HUES6 (cell line): Measurements from ENCODE around the gene ZNF174.
A peak's percentile ranks its signal among the peaks of the same experiment; 100 is the strongest.

ENCODE experiments used
- H3K27ac ChIP-seq: 2 replicates; pipeline ENCODE4 v1.7.0; 2013; ENCODE audit warnings: low read depth, mild to moderate bottlenecking, low read length, inconsistent platforms
- H3K27me3 ChIP-seq: 2 replicates; pipeline ENCODE4 v1.6.1; 2013; ENCODE audit warnings: low read length; ENCODE audit not compliant: control insufficient read depth, insufficient read depth
- H3K36me3 ChIP-seq: 2 replicates; pipeline ENCODE4 v1.6.1; 2013; ENCODE audit warnings: low read length; ENCODE audit not compliant: control insufficient read depth, insufficient read depth
- H3K4me1 ChIP-seq: 2 replicates; pipeline ENCODE4 v1.6.1; 2013; ENCODE audit warnings: low read length; ENCODE audit not compliant: control insufficient read depth, insufficient read depth
- H3K4me3 ChIP-seq: 2 replicates; pipeline ENCODE4 v1.5.1; 2013; ENCODE audit warnings: low read depth, low read length
- H3K9ac ChIP-seq: one replicate; pipeline ENCODE4 v1.6.1; 2013; ENCODE audit warnings: mild to moderate bottlenecking, low read length
- H3K9me3 ChIP-seq: 2 replicates; pipeline ENCODE4 v1.6.1; 2013; ENCODE audit warnings: low read depth, low read length; ENCODE audit not compliant: control insufficient read depth, insufficient read depth

Gene ZNF174

DNA sequence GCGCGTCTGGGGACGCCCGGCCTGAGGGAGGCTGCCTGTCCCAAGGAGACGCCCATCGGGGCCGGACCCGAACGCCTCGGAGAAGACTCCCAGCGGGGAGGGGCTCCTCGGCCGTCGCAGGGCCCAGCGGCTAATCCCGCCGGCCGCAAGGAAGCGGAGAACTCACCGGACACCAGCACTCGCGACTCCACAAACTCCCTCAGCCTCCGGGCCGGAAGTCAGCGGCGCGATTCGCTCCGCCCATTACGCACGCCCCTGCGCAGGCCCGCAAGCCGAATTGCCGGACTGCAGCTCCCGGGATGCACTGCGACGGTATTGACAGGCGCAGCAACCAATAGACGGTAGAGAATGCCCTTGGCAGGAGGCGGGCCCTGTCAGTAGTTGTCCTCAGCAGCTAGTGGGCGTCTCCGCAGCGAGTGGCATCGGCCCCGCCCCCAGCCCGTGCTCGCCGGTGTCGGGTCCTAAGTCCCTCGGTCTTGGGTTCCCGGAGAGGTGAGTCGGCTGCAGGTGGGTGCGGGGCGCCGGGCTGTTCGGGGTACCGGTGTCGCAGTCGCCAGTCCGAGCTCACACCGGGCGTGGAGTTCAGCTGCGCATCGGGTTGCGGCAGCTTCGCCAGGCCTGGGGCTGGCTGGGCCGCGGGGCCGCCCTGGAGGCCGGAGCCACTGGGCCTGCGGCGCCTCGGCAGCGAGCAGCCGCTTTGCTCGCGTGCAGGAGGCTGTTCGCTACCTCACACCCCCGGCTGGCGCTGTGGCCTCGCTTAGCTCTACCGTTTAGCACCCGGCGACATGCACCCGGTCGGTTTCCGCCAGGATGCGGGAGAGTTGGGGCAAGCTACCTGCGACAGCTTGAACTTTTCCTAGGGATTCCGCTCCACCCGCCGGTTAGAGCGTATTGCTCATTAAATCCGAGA is at the start of gene ZNF174, which contains the start of gene ZSCAN32:
Gene ZNF174 (plus strand): TSS at position 437 of the 910 bp plus-strand sequence. CDS start 790 bp downstream, outside the sequence.
Gene ZSCAN32 (minus strand): TSS at position 226 of the 910 bp plus-strand sequence. CDS start 3,447 bp downstream, outside the sequence.
- Histone ChIP-seq H3K4me1 (no peaks in the 10 kb centered on the region), H3K36me3 (peaks cover 53% of the 10 kb centered on the region), H3K27me3 (no peaks in the 10 kb centered on the region), H3K9ac (peak within 1 kb of the TSS; percentile 86), H3K27ac (peak within 1 kb of the TSS; percentile 54; the same call in 1 of the 2 replicates), H3K9me3 (peaks cover 31% of the 10 kb centered on the region), H3K4me3 (peak within 1 kb of the TSS; percentile 98)

DNA sequence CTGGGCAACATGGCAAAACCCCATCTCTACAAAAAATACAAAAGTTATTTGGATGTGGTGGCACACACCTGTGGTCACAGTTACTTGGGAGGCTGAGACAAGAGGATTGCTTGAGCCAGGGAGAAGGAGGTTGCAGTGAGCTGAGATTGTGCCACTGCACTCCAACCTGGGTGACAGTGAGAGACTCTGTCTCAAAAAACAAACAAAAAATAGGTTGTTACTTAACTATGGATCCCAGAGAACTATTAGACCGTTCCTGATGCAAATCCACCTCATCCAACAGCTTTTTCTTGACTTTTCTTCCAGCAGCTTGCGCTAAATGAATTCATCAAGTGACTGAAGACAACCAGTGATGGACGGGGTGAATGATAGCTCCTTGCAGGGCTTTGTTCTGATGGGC is 45.4 kb upstream of the ZNF174 start, which contains the start of gene OR2C1:
Gene OR2C1 (plus strand): TSS at position 301 of the 400 bp plus-strand sequence. CDS start 52 bp downstream, at position 353.
- Histone ChIP-seq H3K27ac (no peak within 1 kb of the TSS), H3K4me1 (no peaks in the 10 kb centered on the region), H3K9me3 (no peaks in the 10 kb centered on the region; the same call in 1 of the 2 replicates), H3K36me3 (no peaks in the 10 kb centered on the region), H3K9ac (no peak within 1 kb of the TSS), H3K27me3 (peaks cover 8% of the 10 kb centered on the region; the same call in 1 of the 2 replicates), H3K4me3 (no peak within 1 kb of the TSS)

DNA sequence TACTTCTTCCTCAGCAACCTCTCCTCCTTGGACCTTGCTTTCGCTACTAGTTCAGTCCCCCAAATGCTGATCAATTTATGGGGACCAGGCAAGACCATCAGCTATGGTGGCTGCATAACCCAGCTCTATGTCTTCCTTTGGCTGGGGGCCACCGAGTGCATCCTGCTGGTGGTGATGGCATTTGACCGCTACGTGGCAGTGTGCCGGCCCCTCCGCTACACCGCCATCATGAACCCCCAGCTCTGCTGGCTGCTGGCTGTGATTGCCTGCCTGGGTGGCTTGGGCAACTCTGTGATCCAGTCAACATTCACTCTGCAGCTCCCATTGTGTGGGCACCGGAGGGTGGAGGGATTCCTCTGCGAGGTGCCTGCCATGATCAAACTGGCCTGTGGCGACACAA is 44.9 kb upstream of the ZNF174 start:
- no peak overlapping the region for H3K27ac ChIP-seq
- no peaks in the 10 kb centered on the region for H3K4me1 ChIP-seq
- H3K27me3 ChIP-seq, result peaks cover 8% of the 10 kb centered on the region; the same call in 1 of the 2 replicates
- H3K36me3 ChIP-seq, result no peaks in the 10 kb centered on the region
- H3K9ac ChIP-seq, result no peak overlapping the region
- H3K9me3 ChIP-seq, result no peaks in the 10 kb centered on the region; the same call in 1 of the 2 replicates
- no peak overlapping the region for H3K4me3 ChIP-seq

DNA sequence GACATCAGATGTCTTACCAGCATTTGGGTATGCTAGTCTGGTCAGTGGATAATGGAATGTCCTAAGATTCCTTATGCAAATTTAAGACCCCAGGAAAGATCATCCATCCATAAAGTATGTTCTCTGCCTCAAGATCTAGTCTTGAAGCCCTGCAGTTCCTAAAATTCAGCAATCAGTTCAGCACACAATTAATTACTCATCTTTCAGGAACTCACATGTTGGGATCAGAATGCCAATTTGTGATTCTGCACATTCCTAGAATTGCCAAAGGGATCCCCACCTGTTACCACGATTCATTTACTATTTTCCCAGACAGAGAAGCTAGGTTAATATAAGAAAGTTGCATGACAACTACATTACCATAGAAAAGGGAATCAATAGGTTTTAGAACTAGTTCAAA is 42.1 kb upstream of the ZNF174 start:
- no peaks in the 10 kb centered on the region for H3K4me1 ChIP-seq
- peaks cover 8% of the 10 kb centered on the region; the same call in 1 of the 2 replicates for H3K27me3 ChIP-seq
- H3K9ac ChIP-seq, result no peak overlapping the region
- no peak overlapping the region for H3K27ac ChIP-seq
- no peak overlapping the region for H3K4me3 ChIP-seq
- no peaks in the 10 kb centered on the region for H3K36me3 ChIP-seq
- H3K9me3 ChIP-seq, result no peaks in the 10 kb centered on the region; the same call in 1 of the 2 replicates

DNA sequence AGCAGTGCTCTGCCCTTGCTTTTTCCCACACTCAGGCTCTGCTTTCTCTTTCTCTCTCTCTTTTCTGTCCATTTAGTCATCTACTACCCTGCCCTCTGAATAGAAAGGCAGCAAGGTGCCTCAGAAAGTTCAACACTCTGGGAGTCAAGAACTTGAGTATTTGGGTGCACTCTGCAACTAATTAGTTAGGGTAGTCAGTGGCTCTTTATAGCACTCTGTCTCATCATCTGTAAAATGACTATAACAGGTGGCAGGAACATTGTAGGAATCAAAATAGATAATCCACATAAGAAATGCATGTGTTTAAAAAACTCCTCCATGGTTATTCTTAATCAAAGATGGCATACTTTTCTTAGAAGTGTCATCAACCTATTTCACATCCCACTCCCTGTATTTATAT is 38.1 kb upstream of the ZNF174 start:
- no peak overlapping the region for H3K9ac ChIP-seq
- H3K27me3 ChIP-seq, result no peaks in the 10 kb centered on the region; the same call in 1 of the 2 replicates
- H3K27ac ChIP-seq, result no peak overlapping the region
- no peaks in the 10 kb centered on the region for H3K9me3 ChIP-seq
- H3K36me3 ChIP-seq, result no peaks in the 10 kb centered on the region
- H3K4me3 ChIP-seq, result no peak overlapping the region
- no peaks in the 10 kb centered on the region for H3K4me1 ChIP-seq

DNA sequence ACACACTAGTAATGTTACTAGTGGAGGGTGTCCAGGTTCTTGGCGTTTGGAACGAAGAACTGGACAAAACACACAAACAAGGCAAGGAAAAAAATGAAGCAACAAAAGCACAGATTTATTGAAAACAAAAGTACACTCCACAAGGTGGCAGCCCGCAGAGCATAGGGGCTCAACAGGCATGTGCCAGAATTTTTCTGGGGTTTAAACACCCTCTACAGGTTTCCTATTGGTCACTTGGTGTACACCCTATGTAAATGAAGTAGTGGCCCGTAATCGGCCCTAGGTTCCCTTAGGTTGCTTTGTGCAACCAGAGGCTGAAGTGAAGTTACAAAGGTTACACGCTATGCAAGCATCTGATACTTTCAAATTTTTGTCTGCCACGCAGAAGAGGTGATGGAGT is 37.2 kb upstream of the ZNF174 start:
- no peak overlapping the region for H3K9ac ChIP-seq
- no peak overlapping the region for H3K4me3 ChIP-seq
- H3K27me3 ChIP-seq, result no peaks in the 10 kb centered on the region
- H3K4me1 ChIP-seq, result no peaks in the 10 kb centered on the region
- H3K36me3 ChIP-seq, result no peaks in the 10 kb centered on the region
- H3K27ac ChIP-seq, result no peak overlapping the region
- no peaks in the 10 kb centered on the region for H3K9me3 ChIP-seq

DNA sequence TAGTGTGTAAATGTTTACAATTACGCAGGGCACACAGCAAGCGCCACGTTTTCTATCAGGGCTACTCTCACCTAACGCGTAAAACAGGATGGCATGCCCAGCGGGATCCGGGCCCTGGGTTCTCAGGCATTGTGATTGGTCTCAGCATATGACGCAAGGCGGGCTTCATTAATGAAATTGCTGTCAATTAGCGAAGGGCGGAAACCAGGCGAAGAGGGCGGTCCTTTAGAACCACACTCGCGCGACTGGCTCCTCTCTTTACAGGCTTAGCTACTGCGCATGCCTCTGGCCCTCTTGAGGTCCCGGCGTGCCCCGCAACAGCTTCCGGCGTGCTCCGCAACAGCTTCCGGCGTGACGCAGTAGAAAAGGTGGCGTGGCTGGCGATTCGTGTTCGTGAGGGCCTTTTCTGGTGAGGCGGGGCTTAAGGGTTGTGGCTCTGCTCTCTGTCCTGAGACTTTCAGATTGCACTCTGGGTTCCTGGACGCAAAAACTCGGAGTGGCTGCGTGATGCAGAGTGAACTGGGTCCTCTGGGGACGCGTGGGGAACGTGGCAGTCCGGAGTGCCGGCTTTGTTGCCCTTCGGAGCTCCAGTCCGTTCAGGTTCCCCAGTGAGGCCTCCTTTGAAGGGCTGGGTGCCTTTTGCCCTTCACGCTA is 36.1 kb upstream of the ZNF174 start:
- Histone ChIP-seq H3K36me3 (no peaks in the 10 kb centered on the region), H3K4me3 (no peak overlapping the region; the same call in 1 of the 2 replicates), H3K9me3 (no peaks in the 10 kb centered on the region), H3K4me1 (no peaks in the 10 kb centered on the region), H3K27ac (no peak overlapping the region), H3K9ac (no peak overlapping the region), H3K27me3 (no peaks in the 10 kb centered on the region)

DNA sequence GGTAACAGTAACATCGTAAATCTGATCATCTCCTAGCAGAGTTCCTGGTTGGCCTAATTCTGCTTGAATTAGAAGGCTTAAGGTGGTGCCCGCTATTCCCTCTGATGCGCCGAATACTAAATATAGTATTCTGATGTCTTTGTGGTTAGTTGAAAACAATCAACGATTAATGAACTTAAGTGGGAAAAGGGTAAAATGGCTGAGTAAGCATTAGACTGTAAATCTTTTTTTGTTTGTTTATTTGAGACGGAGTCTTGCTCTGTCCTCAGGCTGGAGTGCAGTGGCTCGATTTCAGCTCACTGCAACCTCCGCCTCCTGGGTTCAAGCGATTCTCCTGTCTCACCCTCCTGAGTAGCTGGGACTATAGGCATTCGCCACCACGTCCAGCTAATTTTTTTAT is 31.9 kb upstream of the ZNF174 start:
- Histone ChIP-seq H3K27ac (no peak overlapping the region), H3K4me3 (no peak overlapping the region), H3K27me3 (no peaks in the 10 kb centered on the region), H3K9ac (no peak overlapping the region), H3K36me3 (no peaks in the 10 kb centered on the region), H3K9me3 (no peaks in the 10 kb centered on the region), H3K4me1 (no peaks in the 10 kb centered on the region)

DNA sequence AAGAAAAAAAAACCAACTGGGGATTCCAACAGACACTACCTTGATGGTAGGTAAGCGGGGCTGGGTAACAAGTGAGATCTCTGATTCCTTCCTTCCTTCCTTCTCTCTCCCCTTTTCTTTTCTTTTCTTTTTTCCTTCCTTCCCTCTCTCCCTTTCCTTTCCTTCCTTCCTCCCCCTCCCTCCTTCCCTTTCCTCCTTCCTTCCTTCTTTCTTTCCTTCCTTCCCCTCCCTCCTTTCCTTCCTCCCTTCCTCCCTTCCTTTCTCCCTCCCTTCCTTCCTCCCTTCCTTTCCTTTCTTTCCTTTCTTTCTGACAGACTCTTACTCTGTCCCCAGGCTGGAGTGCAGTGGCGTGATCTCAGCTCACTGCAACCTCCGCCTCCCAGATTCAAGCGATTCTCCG is 25.3 kb upstream of the ZNF174 start:
- Histone ChIP-seq H3K27me3 (no peaks in the 10 kb centered on the region), H3K4me3 (no peak overlapping the region), H3K27ac (no peak overlapping the region), H3K9me3 (peaks cover 39% of the 10 kb centered on the region), H3K9ac (no peak overlapping the region), H3K36me3 (no peaks in the 10 kb centered on the region), H3K4me1 (no peaks in the 10 kb centered on the region)

DNA sequence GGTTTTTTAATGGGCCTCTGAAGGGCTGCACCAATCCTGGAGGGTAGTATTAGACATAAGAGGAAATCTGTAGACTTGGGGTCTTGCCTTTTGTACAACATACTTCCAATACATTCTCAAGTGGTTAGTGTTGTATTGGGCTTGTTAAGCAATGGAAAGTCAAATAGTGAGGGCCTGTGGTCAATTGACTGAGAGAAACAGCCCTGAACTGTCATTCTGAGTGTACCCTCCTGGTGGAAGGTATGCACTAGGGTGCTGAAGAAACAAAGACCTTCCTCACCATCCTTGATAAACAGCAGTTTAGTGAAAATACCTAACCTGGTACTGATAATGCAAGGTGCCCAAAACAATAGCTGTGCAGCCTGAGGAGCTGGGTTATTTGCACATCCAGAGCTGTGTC is 23.1 kb upstream of the ZNF174 start:
- no peaks in the 10 kb centered on the region for H3K27me3 ChIP-seq
- no peaks in the 10 kb centered on the region for H3K4me1 ChIP-seq
- H3K36me3 ChIP-seq, result peaks cover 21% of the 10 kb centered on the region
- no peak overlapping the region for H3K27ac ChIP-seq
- no peak overlapping the region for H3K9ac ChIP-seq
- H3K9me3 ChIP-seq, result peaks cover 60% of the 10 kb centered on the region
- no peak overlapping the region for H3K4me3 ChIP-seq

DNA sequence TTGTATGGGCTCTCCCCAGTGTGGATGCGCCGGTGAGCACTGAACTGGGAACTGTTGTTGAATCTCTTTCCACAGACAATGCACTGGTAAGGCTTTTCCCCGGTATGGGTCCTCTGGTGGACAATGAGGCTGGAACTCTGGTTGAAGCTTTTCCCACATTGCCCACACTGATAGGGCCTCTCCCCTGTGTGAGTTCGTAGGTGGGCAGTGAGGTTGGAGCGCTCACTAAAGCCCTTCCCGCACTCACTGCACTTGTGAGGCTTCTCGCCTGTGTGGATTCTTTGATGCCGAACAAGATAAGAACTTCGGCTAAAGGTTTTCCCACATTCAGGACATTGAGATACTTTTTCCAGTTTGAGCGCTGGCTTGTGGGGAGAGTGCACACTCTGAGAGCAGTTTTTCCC is 18.0 kb upstream of the ZNF174 start:
- H3K9ac ChIP-seq, result no peak overlapping the region
- H3K36me3 ChIP-seq, result peaks cover 59% of the 10 kb centered on the region
- no peaks in the 10 kb centered on the region for H3K27me3 ChIP-seq
- H3K27ac ChIP-seq, result no peak overlapping the region
- 0 out of 2 replicates have a peak overlapping the region, but pooled peaks have one; percentile 5 for H3K4me3 ChIP-seq
- H3K9me3 ChIP-seq, result peaks cover 77% of the 10 kb centered on the region
- H3K4me1 ChIP-seq, result no peaks in the 10 kb centered on the region
